Stimulated activated CD8-positive, alpha-beta memory T cell treated with anti-CD3 and anti-CD28 coated beads, Interleukin-4, amount 100 ng/mL, for 4 hours (primary cell): ENCODE measurements around the gene TMC3.

Experiments used
- DNase-seq, 2 donors: peaks; one replicate each; pipeline ENCODE4 v3.0.0-alpha.2; 2020; ENCODE audit warnings: low read depth in 2 of 2, low spot score in 1 of 2

The TMC3 gene

GRCh38 chr15:81301385-81301784 is 72.6 kb downstream of the TMC3 start:
- DNase-seq: no peak

- DNase-seq: no peak
Measured at GRCh38 chr15:81299630-81300273, 74.3 kb downstream of the TMC3 start.

- no peak for DNase-seq
Measured at GRCh38 chr15:81299156-81299555, 74.9 kb downstream of the TMC3 start.

- no peak for DNase-seq
Measured at GRCh38 chr15:81298611-81299010, 75.4 kb downstream of the TMC3 start.

GRCh38 chr15:81297603-81298575 is 76.1 kb downstream of the TMC3 start:
- no peak for DNase-seq

GRCh38 chr15:81297147-81297572 is 76.9 kb downstream of the TMC3 start:
- no peak for DNase-seq

GRCh38 chr15:81296673-81297072 is 77.3 kb downstream of the TMC3 start:
- DNase-seq: peak in 1 of 2 donors; percentile 47

- no peak for DNase-seq
Measured at GRCh38 chr15:81296186-81296585, 77.8 kb downstream of the TMC3 start.

- no peak for DNase-seq
Measured at GRCh38 chr15:81295486-81296121, 78.4 kb downstream of the TMC3 start.

GRCh38 chr15:81294516-81294880 is 79.5 kb downstream of the TMC3 start:
- DNase-seq: no peak

- DNase-seq: peak; percentile 41 to 65
Measured at GRCh38 chr15:81293728-81294515, 80.1 kb downstream of the TMC3 start.

GRCh38 chr15:81292523-81293001 is 81.5 kb downstream of the TMC3 start:
- DNase-seq: no peak

GRCh38 chr15:81291916-81292522 is 82.0 kb downstream of the TMC3 start:
- no peak for DNase-seq

- no peak for DNase-seq
Measured at GRCh38 chr15:81289910-81290309, 84.1 kb downstream of the TMC3 start.

- DNase-seq: no peak
Measured at GRCh38 chr15:81288616-81289015, 85.4 kb downstream of the TMC3 start.

- no peak for DNase-seq
Measured at GRCh38 chr15:81288040-81288439, 86.0 kb downstream of the TMC3 start.

- no peak for DNase-seq
Measured at GRCh38 chr15:81286621-81287121, 87.3 kb downstream of the TMC3 start.

- DNase-seq: no peak
Measured at GRCh38 chr15:81285461-81285860, 88.6 kb downstream of the TMC3 start.

- no peak for DNase-seq
Measured at GRCh38 chr15:81284256-81285031, 89.6 kb downstream of the TMC3 start.

- DNase-seq: no peak
Measured at GRCh38 chr15:81282911-81283310, 91.1 kb downstream of the TMC3 start.
